Globus pallidus (tissue), 1 donor: ENCODE data around the gene FBXO31.
"Not testable (repeated sequence)": the region's sequence is repeated elsewhere in the genome, so short reads cannot be mapped to it uniquely, and the experiment has no call there.

Experiments
- DNase-seq: peaks from one replicate; pipeline ENCODE4 v3.0.0-alpha.2; 2015; ENCODE audit warnings: low spot score

Gene FBXO31

DNA sequence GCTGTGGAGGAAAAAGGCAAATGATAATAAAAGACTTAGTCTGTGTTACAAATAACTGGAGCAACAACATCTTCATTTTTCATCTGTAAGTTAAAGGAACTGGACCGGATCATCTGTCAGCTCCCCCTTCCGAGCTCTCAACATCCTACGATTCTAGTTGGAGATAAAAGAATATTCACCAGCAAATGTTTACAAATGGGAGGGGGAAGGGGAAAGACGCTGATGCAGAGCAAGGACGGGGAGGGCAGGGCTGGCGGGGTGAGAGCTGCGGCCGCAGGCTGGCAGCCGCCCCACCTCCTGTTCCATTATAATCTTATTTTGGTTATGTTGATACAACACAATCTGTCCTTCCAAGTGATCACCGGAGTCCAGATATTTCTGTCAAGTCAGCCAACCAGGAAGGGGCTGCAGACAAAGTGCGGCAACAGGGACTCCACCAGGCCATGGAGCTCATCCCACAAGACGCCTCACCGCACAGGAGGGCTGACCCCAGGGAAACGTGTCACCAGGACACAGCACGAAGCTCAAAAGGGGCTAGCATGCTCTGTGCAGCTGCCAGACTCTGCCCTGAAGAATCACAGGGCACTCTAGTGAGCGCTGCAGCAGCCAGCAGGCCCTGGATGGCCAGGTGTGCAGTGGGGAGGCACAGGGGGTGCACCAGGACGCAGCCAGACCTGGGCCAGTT, 19.7 kb downstream of the FBXO31 start:
- no peak for DNase-seq

DNA sequence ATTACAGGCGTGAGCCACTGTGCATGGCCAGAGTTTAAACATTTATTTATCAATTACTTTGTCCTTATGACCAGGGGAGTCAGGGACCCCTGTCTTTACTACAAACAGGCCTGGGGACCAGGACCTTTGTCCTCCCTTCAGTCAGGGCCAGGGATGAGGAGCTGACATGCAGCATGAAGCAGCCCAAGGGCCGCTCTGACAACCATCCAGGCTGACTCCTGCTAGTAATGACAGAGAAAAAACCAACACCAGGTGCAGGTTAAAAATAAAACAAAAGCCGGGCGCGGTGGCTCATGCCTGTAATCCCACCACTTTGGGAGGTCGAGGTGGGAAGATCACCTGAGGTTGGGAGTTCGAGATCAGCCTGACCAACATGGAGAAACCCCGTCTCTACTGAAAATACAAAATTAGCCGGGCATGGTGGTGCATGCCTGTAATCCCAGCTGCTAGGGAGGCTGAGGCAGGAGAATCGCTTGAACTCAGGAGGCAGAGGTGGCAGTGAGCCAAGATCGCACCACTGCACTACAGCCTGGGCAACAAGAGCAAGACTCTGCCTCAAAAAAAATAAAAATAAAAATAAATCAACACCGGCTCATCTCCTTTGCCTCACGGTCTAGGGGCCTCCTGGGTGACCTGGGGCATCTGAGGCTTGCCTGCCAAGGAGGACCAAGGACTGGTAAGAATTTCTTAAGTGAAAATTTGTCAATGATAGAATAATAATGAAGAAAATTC, 20.6 kb downstream of the FBXO31 start:
- not testable (repeated sequence) for DNase-seq

DNA sequence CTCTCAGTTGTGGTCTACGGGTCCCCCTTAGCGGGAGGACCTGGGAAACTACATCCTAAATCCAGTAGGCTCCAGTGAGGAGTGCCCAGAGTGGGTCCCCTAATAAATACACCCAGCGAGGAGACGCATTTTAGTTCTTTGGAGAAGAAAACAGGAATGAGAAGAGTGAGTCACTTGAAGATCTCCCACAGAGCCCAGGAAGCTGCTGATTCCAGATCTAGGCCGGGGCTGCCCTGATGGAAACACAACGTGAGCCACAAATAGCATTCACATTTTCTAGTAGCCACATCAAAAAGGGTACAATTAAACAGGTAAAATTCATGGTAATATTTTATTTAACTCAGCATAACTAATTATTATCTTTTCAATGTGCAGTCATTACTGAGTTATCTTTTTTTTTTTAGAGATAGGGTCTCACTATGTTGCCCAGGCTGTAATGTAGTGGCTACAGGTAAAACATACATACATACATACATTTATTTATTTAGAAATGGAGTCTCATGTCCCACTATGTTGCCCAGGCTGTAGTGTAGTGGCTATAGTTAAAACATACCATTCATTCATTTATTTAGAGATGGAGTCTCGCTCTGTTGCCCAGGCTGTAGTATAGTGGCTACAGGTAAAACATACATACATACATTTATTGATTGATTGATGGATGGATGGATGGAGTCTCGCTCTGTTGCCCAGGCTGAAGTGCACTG, 21.5 kb downstream of the FBXO31 start:
- DNase-seq = no peak

DNA sequence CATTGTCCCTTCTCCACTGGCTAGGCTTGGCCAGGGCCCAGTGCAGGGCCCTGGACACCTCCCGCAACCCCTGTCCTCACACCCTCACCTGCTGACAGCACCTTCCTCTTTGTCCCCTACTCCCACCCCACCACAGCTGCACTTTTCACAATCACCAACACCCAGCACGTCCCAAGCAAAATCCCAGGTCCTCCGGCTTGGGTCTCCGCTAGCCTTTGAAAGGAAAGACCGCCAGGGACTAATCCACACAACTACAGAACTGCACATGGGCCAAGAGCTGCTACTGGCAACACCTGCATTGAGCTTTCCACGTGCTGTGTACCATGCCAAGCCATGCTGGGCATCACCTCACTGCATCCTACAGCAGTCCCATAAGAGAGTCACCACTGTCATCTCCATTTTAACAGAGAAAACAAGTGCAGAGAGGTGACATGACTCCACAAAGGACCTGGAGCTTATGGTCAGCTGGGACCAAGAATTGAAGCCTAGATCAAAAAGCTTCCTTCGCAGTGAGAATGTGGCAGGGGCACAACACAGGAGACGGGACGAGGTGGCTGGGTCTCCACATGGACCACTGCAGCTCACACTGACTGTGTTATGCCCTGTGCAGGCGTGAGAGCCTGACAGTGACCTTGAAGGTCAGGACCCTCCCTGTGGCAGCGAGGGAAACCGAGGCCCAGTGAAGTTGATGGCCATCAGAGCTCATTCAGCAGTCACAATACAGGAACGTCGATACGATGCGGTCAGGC, 22.5 kb downstream of the FBXO31 start:
- no peak for DNase-seq

DNA sequence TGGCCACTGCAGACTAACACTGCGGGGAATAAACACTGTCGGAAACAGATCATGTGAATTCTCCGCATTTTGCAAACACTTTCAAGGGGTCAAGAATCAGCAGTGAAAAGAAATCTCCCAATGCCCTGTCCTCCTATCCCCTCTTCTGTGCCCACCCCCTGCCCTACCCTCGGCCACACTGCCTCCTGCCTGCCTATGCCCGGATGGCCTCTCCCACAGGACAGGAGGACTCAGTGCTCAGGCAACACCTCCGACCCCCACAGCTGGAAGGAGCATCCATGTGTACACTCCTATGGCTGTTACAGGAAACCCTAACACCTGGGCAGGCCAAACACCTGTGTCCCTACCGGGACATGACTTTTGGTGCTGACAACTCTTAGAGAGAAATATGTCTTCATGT, 24.5 kb downstream of the FBXO31 start:
- DNase-seq = no peak

DNA sequence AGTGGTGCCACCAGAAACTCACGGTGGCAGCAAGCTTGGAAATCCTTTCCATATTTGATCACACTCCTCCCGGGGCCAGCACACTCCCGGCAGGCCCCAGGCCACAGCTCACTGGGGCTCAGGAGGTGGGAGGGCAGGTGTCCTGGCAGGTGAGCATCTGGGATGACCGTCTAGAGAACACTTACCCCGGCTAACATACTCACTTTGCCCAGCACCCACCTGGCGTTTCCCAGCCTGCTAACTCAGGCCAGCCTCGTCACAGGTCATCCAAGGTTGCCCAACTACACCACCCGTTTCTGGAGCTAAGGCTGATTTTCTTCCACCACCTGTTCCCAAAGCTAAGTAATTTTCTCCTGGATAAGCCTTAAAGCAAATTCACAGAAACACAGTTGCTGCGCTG, 24.9 kb downstream of the FBXO31 start:
- no peak for DNase-seq

DNA sequence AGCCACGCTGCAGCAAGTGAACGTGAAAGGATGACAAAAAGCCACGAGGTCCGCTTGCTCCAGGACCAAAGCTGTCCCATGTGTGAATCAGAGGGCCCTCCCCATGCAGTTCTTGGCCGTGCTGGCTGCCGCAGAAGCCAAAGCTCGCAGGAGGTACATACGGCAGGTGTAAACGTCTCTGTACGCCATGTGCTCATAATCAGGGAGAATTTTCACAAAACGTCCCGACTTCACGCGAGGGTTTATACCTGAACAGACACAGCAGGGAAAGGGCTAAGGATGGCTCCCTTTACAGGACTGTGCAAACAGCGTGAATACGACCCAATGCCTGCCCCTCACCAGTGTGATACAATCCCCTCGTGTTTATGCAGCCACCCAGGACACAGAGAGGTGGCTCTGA, 25.3 kb downstream of the FBXO31 start:
- no peak for DNase-seq

DNA sequence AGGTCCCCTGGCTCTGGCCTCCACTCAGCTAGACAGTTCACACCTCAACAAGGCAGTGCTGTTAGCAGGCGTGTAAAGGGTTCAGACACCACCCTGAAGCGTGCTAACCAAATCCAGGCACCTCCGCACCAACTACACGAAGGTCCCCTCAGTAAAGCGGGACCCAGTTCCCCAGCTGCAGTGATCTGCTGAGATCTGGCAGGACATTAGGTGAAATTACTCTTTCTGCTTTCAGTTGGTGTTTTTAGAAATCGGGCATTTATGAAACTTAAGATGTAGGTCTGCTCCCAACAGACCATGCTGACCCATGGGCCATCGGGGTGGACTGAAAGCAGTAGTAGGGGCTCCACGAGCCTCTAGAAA, 27.1 kb downstream of the FBXO31 start:
- no peak for DNase-seq

DNA sequence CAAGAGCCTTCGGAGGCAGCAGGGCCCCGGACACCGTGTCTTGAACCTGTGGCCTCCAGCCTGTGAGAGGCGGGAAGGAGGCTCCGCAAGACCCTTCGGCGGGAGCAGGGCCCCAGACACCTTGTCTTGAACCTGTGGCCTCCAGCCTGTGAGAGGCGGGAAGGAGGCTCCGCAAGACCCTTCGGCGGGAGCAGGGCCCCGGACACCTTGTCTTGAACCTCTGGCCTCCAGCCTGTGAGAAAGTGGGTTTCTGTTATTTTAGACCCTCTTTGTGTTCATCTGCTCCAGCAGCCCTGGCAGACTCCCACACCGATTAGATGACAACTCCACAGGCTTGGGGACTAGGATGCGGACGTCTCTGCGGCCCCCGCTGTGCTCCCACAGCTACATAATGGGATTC, 30.0 kb downstream of the FBXO31 start:
- no peak for DNase-seq

DNA sequence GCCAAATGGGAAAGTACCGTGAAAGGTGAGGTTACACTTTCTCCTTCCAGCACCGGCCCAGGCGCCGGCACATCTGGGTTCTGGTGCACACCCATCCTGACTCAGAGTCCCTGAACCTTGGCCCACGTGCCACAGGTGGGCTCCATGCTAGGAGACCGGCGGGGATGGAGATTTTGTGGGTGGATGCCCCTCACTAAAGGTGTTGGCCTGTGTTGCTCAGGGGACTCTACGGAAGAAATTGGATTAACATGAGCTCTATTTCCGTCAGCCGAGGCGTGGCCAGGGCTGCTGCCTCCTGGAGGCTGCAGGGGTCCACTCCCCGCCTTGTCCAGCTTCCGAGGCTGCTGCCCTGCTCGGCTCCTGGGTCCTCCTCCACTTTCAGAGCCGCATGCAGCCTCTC, 30.8 kb downstream of the FBXO31 start:
- no peak for DNase-seq

DNA sequence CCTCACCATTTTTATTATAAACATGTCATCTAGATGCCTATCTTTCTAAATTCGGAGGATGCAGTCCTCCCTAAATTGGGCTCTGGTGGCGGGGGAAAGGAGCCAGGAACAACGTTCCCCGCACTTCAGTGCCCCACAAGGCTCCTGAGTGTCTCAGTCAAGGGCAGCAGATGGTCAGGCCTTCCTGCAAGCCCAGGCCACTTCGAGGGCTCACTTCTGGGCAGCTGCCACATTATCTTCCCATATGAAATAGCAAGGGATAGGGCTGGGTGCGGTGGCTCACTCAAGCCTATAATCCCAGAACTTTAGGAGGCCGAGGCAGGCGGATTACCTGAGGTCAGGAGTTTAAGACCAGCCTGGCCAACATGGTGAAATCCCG, 32.3 kb downstream of the FBXO31 start:
- no peak for DNase-seq

DNA sequence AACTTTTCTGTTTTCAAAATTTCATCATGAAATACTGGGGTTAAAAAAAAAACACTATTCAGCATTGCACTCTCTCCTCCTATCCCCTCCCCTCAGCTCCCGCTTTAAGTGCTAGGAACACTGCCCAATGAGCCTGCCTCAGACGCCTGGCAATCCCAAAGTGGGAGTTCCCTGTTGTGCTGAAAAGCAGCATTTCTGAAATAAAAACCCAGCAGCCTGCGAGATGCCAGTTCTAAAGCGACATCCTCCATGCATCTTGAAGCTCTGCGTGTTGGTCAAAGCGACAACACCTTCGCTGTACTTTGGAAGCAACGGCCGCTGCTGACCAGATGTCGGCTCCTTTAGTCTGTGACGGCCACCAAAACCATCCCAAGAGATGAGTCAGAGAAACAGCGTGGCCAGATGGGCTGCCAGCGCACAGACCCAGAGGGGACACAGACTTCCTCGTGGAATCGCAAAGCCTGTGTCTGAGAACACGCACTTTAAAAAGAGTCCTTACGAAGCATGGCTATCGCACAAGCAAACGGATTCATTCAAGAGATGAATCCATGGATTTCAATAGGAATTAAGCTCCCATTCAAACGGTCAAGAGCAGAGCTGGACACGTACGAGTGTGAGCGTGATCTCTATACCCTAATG, 32.8 kb downstream of the FBXO31 start:
- no peak for DNase-seq

DNA sequence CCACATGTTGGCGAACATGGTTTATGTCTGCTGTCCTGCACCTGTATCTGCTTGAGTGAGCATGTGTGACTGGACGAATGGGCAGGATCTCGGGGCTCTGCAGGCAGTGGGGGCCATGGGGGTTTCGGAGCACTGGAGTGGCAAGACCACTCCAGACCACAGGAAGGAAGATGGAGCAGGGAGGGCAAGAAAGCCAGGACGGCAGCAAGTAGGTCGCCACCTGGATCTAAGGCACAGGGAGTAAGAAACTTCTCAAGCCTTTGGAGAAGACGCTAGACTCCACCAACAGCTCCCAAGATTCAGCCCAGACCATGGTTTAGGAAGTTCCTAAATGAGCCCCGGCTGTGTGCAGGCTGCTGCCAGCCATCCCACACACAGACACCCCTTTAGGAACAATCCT, 33.5 kb downstream of the FBXO31 start:
- no peak for DNase-seq

DNA sequence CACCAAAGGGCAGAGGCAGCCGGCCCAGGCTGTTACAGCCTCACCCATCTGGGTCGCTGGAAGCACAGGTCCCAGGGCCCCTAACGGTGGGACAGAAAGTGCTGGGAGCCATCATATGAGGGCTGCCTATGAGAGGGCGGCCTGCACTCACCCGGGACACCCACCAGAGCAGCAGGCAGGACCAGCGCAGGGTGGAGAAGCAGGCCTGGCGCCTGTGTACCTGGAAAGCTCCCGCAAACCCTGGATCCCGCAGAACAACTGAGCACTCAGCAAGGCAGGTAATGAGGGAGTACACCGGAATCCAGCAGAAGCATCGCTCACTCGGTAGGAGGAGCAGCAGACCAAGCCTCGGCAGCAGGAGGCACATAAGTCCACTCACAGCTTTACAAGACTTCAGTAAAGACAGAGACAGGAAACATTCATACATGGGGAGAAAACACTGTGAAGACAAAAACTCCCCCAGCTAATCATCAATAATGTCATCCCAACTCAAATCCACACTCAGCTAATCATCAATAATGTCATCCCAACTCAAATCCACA, 34.9 kb downstream of the FBXO31 start:
- no peak for DNase-seq

DNA sequence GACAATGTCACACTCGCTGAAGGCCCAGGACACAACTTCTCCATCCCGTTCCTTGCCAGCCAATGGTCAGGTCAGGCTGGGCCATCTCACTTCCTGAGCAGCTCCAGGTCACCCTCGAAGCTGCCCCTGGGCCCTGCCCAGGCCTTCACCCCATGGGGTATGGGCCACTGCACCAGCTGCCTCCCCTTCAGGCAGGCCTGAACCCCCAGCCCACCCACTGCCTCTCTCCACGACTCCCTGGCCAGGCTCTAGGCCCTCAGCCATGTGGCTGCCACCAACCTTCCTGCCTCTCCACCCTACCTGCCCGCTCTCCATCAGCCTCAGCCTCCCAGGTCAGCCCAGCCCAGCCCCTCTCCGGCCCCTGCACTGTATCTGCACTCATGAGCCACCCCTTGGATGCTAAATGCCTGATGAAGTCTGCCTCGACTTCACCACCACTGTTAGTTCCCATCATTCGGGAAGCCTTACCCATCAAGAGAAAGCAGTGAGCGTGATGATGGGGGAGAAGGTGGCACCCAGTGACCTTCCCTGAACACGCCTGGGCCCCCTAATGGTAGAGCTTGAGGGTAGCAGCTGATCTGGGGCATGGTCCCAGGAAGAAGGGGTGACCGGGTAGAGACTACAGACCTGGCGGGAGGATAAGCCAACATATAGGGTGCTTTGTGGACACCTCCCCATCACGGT, 35.5 kb downstream of the FBXO31 start:
- no peak for DNase-seq

DNA sequence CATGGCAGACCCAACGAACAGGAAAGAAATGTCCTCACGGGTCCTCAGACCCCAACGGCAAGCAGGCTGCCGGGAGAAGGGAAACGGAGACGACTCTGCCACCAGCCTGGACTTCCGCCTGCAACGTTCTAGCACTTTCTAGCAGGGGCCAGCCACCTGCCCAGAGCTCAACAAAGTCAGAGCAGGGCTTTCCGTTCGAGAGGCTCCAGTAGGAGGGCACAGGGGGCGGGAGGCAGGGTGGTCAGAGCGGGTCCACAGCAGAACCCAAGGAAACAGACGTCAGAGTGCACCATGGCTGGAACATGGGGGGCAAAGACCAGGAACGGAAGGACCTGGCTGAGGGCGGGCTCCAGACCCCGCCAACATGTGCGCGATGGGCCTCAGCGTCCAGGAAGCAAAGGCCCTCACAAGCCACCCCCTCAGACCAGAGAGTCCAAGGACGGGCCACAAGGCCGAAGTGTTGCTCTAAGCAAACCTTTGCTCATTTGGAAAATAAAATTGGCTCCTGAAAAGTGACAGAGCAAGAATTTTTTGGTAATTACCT, 37.0 kb downstream of the FBXO31 start:
- DNase-seq = no peak

DNA sequence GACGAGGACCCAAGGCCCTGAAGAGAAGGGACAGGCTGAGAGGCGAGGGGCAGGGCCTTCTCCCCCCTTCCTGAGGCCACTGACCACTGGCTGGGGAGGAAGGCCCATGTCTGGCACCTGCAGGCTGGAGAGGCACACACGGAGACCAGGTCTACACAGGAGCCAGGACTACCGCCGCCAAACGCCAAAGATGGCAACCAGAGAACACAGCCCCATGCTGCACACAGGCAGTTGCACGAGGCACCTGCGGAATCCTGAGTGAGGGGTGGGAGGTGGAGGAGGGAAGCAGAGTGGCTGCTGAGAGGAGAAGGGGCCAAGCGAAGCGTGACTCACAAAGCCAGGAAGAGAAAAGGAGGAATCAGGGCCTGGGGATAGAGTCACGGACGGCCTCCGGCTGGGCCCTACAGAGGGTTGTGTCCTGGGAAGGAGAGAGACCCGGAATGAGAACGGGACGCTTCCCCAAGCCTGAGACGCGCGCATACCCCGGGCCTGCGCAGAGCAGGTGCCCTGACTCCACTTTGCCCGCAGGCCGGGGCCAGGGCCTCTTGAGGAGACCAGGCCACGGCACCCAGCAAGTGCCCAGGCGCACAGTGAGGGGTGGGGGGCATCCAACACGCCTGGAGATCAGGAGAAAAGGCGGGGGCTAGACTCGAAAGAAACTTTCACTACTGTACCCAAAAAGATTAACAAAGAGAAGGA, 37.7 kb downstream of the FBXO31 start:
- DNase-seq = no peak

DNA sequence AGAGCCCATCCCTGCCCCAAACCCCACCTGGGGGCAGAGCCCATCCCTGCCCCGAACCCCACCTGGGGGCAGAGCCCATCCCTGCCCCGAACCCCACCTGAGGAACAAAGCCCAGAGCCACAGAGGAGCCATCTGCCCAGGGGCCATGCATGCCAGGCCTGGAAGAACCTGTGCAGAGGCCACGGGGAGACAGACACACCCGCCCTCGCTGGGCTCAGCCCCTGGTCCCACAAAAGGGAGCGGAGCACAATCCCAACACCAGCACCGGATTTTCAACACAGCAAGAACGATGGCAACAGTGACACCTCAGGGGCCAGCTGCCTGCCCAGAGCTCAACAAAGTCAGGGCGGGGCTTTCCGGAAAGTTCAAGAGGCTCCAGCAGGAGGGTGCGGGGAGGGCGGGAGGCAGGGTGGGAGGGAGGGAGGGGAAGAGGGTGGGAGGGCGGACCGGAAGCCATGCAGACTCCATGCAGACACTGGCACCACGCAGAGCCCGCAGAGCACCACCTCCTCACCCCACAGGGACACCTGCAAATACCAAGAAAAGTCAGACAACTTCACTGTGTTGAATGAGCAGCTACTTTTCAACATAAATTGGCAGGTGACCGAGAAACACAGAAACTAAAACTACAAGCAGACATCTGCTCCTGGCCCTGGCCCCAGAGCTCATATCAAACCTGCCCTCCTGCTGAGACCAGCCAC, 38.5 kb downstream of the FBXO31 start:
- DNase-seq = no peak

DNA sequence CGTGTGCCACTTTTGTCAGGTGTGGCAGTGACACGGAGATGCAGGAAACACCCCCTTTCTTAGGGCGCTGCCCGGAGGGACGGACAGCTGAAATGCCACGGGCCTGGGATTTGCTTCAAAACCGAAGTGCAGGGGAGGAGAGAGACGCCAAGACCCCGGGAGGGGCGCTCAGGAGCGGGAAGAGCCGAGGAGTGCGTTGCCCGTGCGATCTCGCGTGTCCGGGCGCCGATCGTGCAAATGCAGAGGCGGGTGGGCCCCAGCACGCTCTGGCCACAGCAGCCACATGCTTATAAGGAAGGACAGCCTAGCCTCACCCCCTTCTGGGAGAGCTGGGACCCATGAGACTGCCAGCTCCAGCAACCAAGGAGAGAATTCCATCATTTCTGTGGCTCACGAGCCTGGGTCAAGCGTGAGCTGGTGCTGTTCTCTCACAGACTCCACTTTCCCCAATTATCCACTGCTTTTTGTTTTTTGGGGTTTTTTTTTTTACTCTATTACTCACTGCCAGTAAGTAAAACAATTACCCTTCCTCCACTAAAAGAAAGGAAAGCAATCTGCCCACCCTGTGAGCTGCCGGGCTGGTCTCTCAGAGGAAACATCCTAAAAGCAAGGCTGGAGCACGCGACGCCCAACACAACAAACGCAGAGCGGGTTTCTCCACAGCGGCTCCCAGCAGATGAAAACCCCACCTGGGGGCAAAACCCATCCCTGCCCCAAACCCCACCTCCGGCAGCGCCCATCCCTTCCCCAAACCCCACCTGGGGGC, 39.2 kb downstream of the FBXO31 start:
- DNase-seq = no peak
